ENCODE data around the gene IFNA10. TPM values are rescaled to one million over a fixed set of nuclear protein-coding genes. Genes with fewer than 3 reads are reported as not detected.
"Not testable (repeated sequence)": the region's sequence is repeated elsewhere in the genome, so short reads cannot be mapped to it uniquely, and the experiment has no call there.

Gene IFNA10
- not detected for total RNA-seq

GRCh38 chr9:21207043-21207442, at the start of gene IFNA10:
Gene IFNA10 (minus strand): TSS chr9:21207143. CDS start chr9:21207097, 46 bp downstream.
- ATAC-seq; H3K9me3 Mint-ChIP-seq; H3K27ac Mint-ChIP-seq; H3K36me3 Mint-ChIP-seq; DNase-seq (ENCODE audit: low spot score in 2 of 2): not testable (repeated sequence)

- H3K27ac Mint-ChIP-seq = no peak overlapping the region
- ATAC-seq (no peak), DNase-seq (ENCODE audit: low spot score in 2 of 2) (no peak)
- H3K36me3 Mint-ChIP-seq = no peaks in the 10 kb centered on the region
- H3K9me3 Mint-ChIP-seq = no peaks in the 10 kb centered on the region
Measured at GRCh38 chr9:21255538-21256212, 48.7 kb upstream of the IFNA10 start.

GRCh38 chr9:21252721-21253547, 46.0 kb upstream of the IFNA10 start:
- no peak for DNase-seq (ENCODE audit: low spot score in 2 of 2)
- Mint-ChIP-seq H3K27ac (no peak overlapping the region), H3K36me3 (no peaks in the 10 kb centered on the region)

GRCh38 chr9:21251638-21252037, 44.7 kb upstream of the IFNA10 start:
- no peaks in the 10 kb centered on the region for H3K9me3 Mint-ChIP-seq
- H3K27ac Mint-ChIP-seq = no peak overlapping the region
- H3K36me3 Mint-ChIP-seq = no peaks in the 10 kb centered on the region
- DNase-seq (ENCODE audit: low spot score in 2 of 2) = no peak
- ATAC-seq = no peak

More at GRCh38 chr9:21252721-21253547, 46.0 kb upstream of the IFNA10 start:
- peak; percentile 34 to 73 for ATAC-seq
- H3K9me3 Mint-ChIP-seq = no peaks in the 10 kb centered on the region

- Mint-ChIP-seq H3K9me3 (no peaks in the 10 kb centered on the region), H3K27ac (no peak overlapping the region), H3K36me3 (no peaks in the 10 kb centered on the region)
- DNase-seq (ENCODE audit: low spot score in 2 of 2) (no peak), ATAC-seq (no peak)
Measured at GRCh38 chr9:21251190-21251589, 44.2 kb upstream of the IFNA10 start.

GRCh38 chr9:21244836-21245235, 37.9 kb upstream of the IFNA10 start:
- no peak for ATAC-seq
- no peak for DNase-seq (ENCODE audit: low spot score in 2 of 2)
- no peaks in the 10 kb centered on the region for H3K9me3 Mint-ChIP-seq
- H3K27ac Mint-ChIP-seq = no peak overlapping the region
- H3K36me3 Mint-ChIP-seq = no peaks in the 10 kb centered on the region

- no peaks in the 10 kb centered on the region for H3K36me3 Mint-ChIP-seq
- H3K27ac Mint-ChIP-seq = no peak within 1 kb of the TSS
- DNase-seq (ENCODE audit: low spot score in 2 of 2) (no peak), ATAC-seq (no peak)
- H3K9me3 Mint-ChIP-seq = no peaks in the 10 kb centered on the region
Measured at GRCh38 chr9:21239911-21240310, 33.0 kb upstream of the IFNA10 start, which contains the start of gene IFNA14. Gene IFNA14 (minus strand): TSS chr9:21240005. CDS start chr9:21239935, 70 bp downstream.

GRCh38 chr9:21236360-21236714, 29.4 kb upstream of the IFNA10 start:
- not testable (repeated sequence) for H3K9me3 Mint-ChIP-seq; ATAC-seq; DNase-seq (ENCODE audit: low spot score in 2 of 2); H3K36me3 Mint-ChIP-seq
- H3K27ac Mint-ChIP-seq = peak overlapping the region in 1 of 2 donors; percentile 11

GRCh38 chr9:21235468-21236359, 28.8 kb upstream of the IFNA10 start:
- peak overlapping the region in 1 of 2 donors; percentile 11 for H3K27ac Mint-ChIP-seq
- not testable (repeated sequence) for H3K9me3 Mint-ChIP-seq; H3K36me3 Mint-ChIP-seq; DNase-seq (ENCODE audit: low spot score in 2 of 2)
- peak; percentile 47 to 71 for ATAC-seq

GRCh38 chr9:21234153-21234687, 27.3 kb upstream of the IFNA10 start:
- ATAC-seq (no peak), DNase-seq (ENCODE audit: low spot score in 2 of 2) (no peak)
- no peak overlapping the region for H3K27ac Mint-ChIP-seq
- H3K9me3 Mint-ChIP-seq = no peaks in the 10 kb centered on the region
- H3K36me3 Mint-ChIP-seq = no peaks in the 10 kb centered on the region

- H3K9me3 Mint-ChIP-seq = no peaks in the 10 kb centered on the region
- DNase-seq (ENCODE audit: low spot score in 2 of 2) (no peak), ATAC-seq (no peak)
- H3K36me3 Mint-ChIP-seq = no peaks in the 10 kb centered on the region
- H3K27ac Mint-ChIP-seq = no peak overlapping the region
Measured at GRCh38 chr9:21233258-21233657, 26.3 kb upstream of the IFNA10 start.

GRCh38 chr9:21228122-21228521, 21.2 kb upstream of the IFNA10 start, which contains the start of gene IFNA17:
Gene IFNA17 (minus strand): TSS chr9:21228222. CDS start chr9:21228173, 49 bp downstream.
- Mint-ChIP-seq H3K9me3 (no peaks in the 10 kb centered on the region), H3K36me3 (no peaks in the 10 kb centered on the region), H3K27ac (no peak within 1 kb of the TSS)
- DNase-seq (ENCODE audit: low spot score in 2 of 2) = no peak
- no peak for ATAC-seq

- ATAC-seq; DNase-seq (ENCODE audit: low spot score in 2 of 2); H3K36me3 Mint-ChIP-seq: not testable (repeated sequence)
Measured at GRCh38 chr9:21217211-21217610, 10.3 kb upstream of the IFNA10 start, which contains the start of gene IFNA16. Gene IFNA16 (minus strand): TSS chr9:21217311. CDS start chr9:21217305, 6 bp downstream.

GRCh38 chr9:21213411-21214326, 6.7 kb upstream of the IFNA10 start:
- H3K9me3 Mint-ChIP-seq; H3K27ac Mint-ChIP-seq; H3K36me3 Mint-ChIP-seq; DNase-seq (ENCODE audit: low spot score in 2 of 2): not testable (repeated sequence)
- peak; percentile 28 to 31 for ATAC-seq

More at GRCh38 chr9:21217211-21217610, 10.3 kb upstream of the IFNA10 start, which contains the start of gene IFNA16:
- H3K27ac Mint-ChIP-seq, H3K9me3 Mint-ChIP-seq: not testable (repeated sequence)

GRCh38 chr9:21212160-21212559, 5.2 kb upstream of the IFNA10 start:
- DNase-seq (ENCODE audit: low spot score in 2 of 2); H3K9me3 Mint-ChIP-seq; H3K27ac Mint-ChIP-seq; H3K36me3 Mint-ChIP-seq; ATAC-seq: not testable (repeated sequence)

Data from activated naive CD4-positive, alpha-beta T cell treated with anti-CD3 and anti-CD28 coated beads, Interleukin-2, amount 50 U/mL, for 72 hours (primary cell).